Keratinocyte (primary cell): Measurements from ENCODE around the gene ASTE1.

Source experiments
- CTCF ChIP-seq, 3 experiments: IDR thresholded peaks in 1 of 3; conservative IDR thresholded peaks in 1 of 3; optimal IDR thresholded peaks in 1 of 3; 2 replicates in 2 of 3; 3 replicates in 1 of 3; pipeline versions ENCODE3 to v1.5.1; 2011; ENCODE audit warnings: low read length in 3 of 3, mild to moderate bottlenecking in 3 of 3, moderate library complexity in 2 of 3, control low read depth in 1 of 3, inconsistent platforms in 1 of 3; ENCODE audit not compliant: insufficient read depth in 2 of 3; ENCODE audit errors: extremely low read depth in 1 of 3
- EZH2 ChIP-seq: IDR thresholded peaks from one replicate; pipeline ENCODE4 v1.6.1; 2012; ENCODE audit warnings: inconsistent platforms, mild to moderate bottlenecking, low read length, moderate library complexity

GRCh38 chr3:131018970-131019369 lies 7.7 kb downstream of the ASTE1 start:
- TF ChIP-seq CTCF (optimal IDR thresholded peaks at IDR 0.05 in 1 of 3, IDR thresholded peaks at IDR 0.05 in 1 of 3, conservative IDR thresholded peaks at IDR 0.05 in 1 of 3; ENCODE audit: extremely low read depth in 1 of 3, insufficient read depth in 2 of 3, low read length in 3 of 3) (no peak), EZH2 (no peak)
